GM23248 (cell line): ENCODE results near the gene TOE1. TPM values are rescaled to one million over a fixed set of nuclear protein-coding genes. Genes with fewer than 3 reads are reported as not detected.

Source experiments
- DNase-seq: peaks from one replicate; pipeline ENCODE4 v3.0.0-alpha.2; 2015
- H2AFZ ChIP-seq: fragments of 200-600 bp; sonication (generic); 2 replicates; pipeline ENCODE4 v1.6.1; 2016; ENCODE audit warnings: antibody characterized with exemption
- H3F3A ChIP-seq: fragments of 200-600 bp; sonication (generic); 2 replicates; pipeline ENCODE4 v1.6.1; 2016; ENCODE audit warnings: mild to moderate bottlenecking, antibody characterized with exemption, mixed run types; ENCODE audit not compliant: insufficient read depth
- H3K27ac ChIP-seq: fragments of 200-600 bp; sonication (generic); 2 replicates; pipeline ENCODE4 v1.5.1; 2016; ENCODE audit warnings: mild to moderate bottlenecking
- H3K27me3 ChIP-seq: fragments of 200-600 bp; sonication (generic); replicated peaks from 2 replicates; pipeline ENCODE4 v1.6.1; 2016; ENCODE audit warnings: mild to moderate bottlenecking; ENCODE audit not compliant: insufficient read depth
- H3K36me3 ChIP-seq: fragments of 200-600 bp; sonication (generic); 2 replicates; pipeline ENCODE4 v1.6.1; 2016; ENCODE audit warnings: low read depth, mild to moderate bottlenecking
- H3K4me1 ChIP-seq: fragments of 200-600 bp; sonication (generic); 2 replicates; pipeline ENCODE4 v1.6.1; 2016; ENCODE audit warnings: mild to moderate bottlenecking; ENCODE audit not compliant: insufficient read depth
- H3K4me2 ChIP-seq: fragments of 200-600 bp; sonication (generic); one replicate; pipeline ENCODE4 v1.6.1; 2016; ENCODE audit warnings: mild to moderate bottlenecking; ENCODE audit not compliant: unreplicated experiment
- H3K4me3 ChIP-seq: fragments of 200-600 bp; sonication (generic); 2 replicates; pipeline ENCODE4 v1.5.1; 2016; ENCODE audit warnings: mild to moderate bottlenecking
- H3K79me2 ChIP-seq: fragments of 200-600 bp; sonication (generic); 2 replicates; pipeline ENCODE4 v1.6.1; 2016; ENCODE audit warnings: mild to moderate bottlenecking; ENCODE audit not compliant: insufficient read depth
- H3K9ac ChIP-seq: fragments of 200-600 bp; sonication (generic); 2 replicates; pipeline ENCODE4 v1.6.1; 2016; ENCODE audit warnings: mild to moderate bottlenecking
- H3K9me2 ChIP-seq: fragments of 200-600 bp; sonication (generic); 2 replicates; pipeline ENCODE4 v1.6.1; 2016; ENCODE audit warnings: mixed run types, mild to moderate bottlenecking, moderate library complexity; ENCODE audit not compliant: insufficient read depth
- H3K9me3 ChIP-seq: fragments of 200-600 bp; sonication (generic); one replicate; pipeline ENCODE4 v1.6.1; 2017; ENCODE audit warnings: low read depth
- H4K20me1 ChIP-seq: fragments of 200-600 bp; sonication (generic); 2 replicates; pipeline ENCODE4 v1.6.0; 2016; ENCODE audit not compliant: insufficient read depth
- EZH2 ChIP-seq: fragments of 200-600 bp; sonication (generic); IDR thresholded peaks from 2 replicates; pipeline ENCODE4 v1.6.1; 2018; ENCODE audit warnings: antibody characterized with exemption, mild to moderate bottlenecking; ENCODE audit not compliant: insufficient read depth, poor library complexity, severe bottlenecking
- EZH2phosphoT487 ChIP-seq: fragments of 200-600 bp; sonication (generic); IDR thresholded peaks from 2 replicates; pipeline ENCODE4 v1.6.1; 2018; ENCODE audit warnings: antibody characterized with exemption, moderate library complexity, mild to moderate bottlenecking, low read depth; ENCODE audit not compliant: insufficient read depth
- WGBS, 2 experiments: methylation state at CpG; one replicate each; pipeline ENCODE4 v1.1.6; 2015 to 2017; ENCODE audit warnings: low lambda C conversion rate in 2 of 2, low coverage in 1 of 2; ENCODE audit errors: missing lambda C conversion rate in 2 of 2; 5-methylcytosine and 5-hydroxymethylcytosine counted together
- in situ Hi-C: fragments of 300-500 bp; cut with MboI; formaldehyde crosslinking; loops from 2 replicates; pipeline ENCODE4 v1.15.0; 2020
- polyA plus RNA-seq: library from polyadenylated mRNA; unstranded; fragments of >200 nt; fragmentation: Nextera tagmentation; extraction: Ambion mirVana; gene quantifications from 2 replicates; pipeline ENCODE4 v1.2.1, GENCODE V29; 2016
- total RNA-seq: library from RNA; depleted of rRNA; stranded (reverse); fragments of >200 nt; shearing (Covaris generic); gene quantifications from 2 replicates; pipeline ENCODE4 v1.2.3, GENCODE V29; 2014

TOE1 gene
- total and polyA plus RNA-seq, 2 experiments from 2014 or later: 8.4 to 15.3 TPM

- Histone ChIP-seq H3K27ac (no peak overlapping the region), H3K4me2 (no peak overlapping the region), H3K9me3 (no peaks in the 10 kb centered on the region), H3K27me3 (no peaks in the 10 kb centered on the region), H3K9me2 (no peaks in the 10 kb centered on the region), H3K9ac (no peak overlapping the region), H3K4me3 (no peak overlapping the region), H4K20me1 (no peaks in the 10 kb centered on the region), H2AFZ (no peak overlapping the region), H3K36me3 (no peaks in the 10 kb centered on the region), H3F3A (no peaks in the 10 kb centered on the region), H3K79me2 (no peaks in the 10 kb centered on the region), H3K4me1 (no peaks in the 10 kb centered on the region)
- in situ Hi-C loops: no loop called here
- no peak for DNase-seq
- TF ChIP-seq EZH2phosphoT487: no peak
These were observed 30.6 kb downstream of the TOE1 start for GRCh38 chr1:45370575-45370974.

GRCh38 chr1:45373573-45373972 is 33.6 kb downstream of the TOE1 start:
- Histone ChIP-seq H3F3A (no peaks in the 10 kb centered on the region), H4K20me1 (no peaks in the 10 kb centered on the region), H3K9me2 (no peaks in the 10 kb centered on the region), H3K9ac (no peak overlapping the region), H3K27me3 (no peaks in the 10 kb centered on the region), H3K4me3 (no peak overlapping the region), H3K4me1 (no peaks in the 10 kb centered on the region), H3K79me2 (no peaks in the 10 kb centered on the region), H3K36me3 (no peaks in the 10 kb centered on the region), H2AFZ (no peak overlapping the region), H3K27ac (no peak overlapping the region), H3K4me2 (no peak overlapping the region), H3K9me3 (no peaks in the 10 kb centered on the region)
- in situ Hi-C loops: no loop called here
- TF ChIP-seq EZH2phosphoT487 (no peak), EZH2 (no peak)
- DNase-seq: no peak

- no peaks in the 10 kb centered on the region for H3K36me3 ChIP-seq
- H3K4me3 ChIP-seq: no peak overlapping the region
- H3K27me3 ChIP-seq: no peaks in the 10 kb centered on the region
- 27 to 29% methylated on average over 3 of the region's 3 CpGs for WGBS, 2 experiments
- no peaks in the 10 kb centered on the region for H4K20me1 ChIP-seq
- H3K9ac ChIP-seq: no peak overlapping the region
- H2AFZ ChIP-seq: no peak overlapping the region
- no peaks in the 10 kb centered on the region for H3K9me3 ChIP-seq
- H3K4me1 ChIP-seq: no peaks in the 10 kb centered on the region
- no peak overlapping the region for H3K4me2 ChIP-seq
- H3K27ac ChIP-seq: no peak overlapping the region
- DNase-seq: peak; percentile 27
- H3K79me2 ChIP-seq: no peaks in the 10 kb centered on the region
- in situ Hi-C loops: no loop called here
- TF ChIP-seq EZH2: no peak
- no peak for TF ChIP-seq EZH2phosphoT487
- H3K9me2 ChIP-seq: no peaks in the 10 kb centered on the region
- no peaks in the 10 kb centered on the region for H3F3A ChIP-seq
These were observed 35.4 kb downstream of the TOE1 start for GRCh38 chr1:45375104-45376090.

GRCh38 chr1:45378184-45378583 is 38.2 kb downstream of the TOE1 start:
- H3K79me2 ChIP-seq: no peaks in the 10 kb centered on the region
- TF ChIP-seq EZH2phosphoT487 (no peak), EZH2 (no peak)
- no peaks in the 10 kb centered on the region for H3K36me3 ChIP-seq
- no peaks in the 10 kb centered on the region for H4K20me1 ChIP-seq
- H2AFZ ChIP-seq: no peak overlapping the region
- DNase-seq: no peak
- in situ Hi-C loops: no loop called here
- H3K4me3 ChIP-seq: no peak overlapping the region
- no peaks in the 10 kb centered on the region for H3K27me3 ChIP-seq
- no peak overlapping the region for H3K4me2 ChIP-seq
- no peaks in the 10 kb centered on the region for H3K4me1 ChIP-seq
- no peaks in the 10 kb centered on the region for H3K9me2 ChIP-seq
- H3K9ac ChIP-seq: no peak overlapping the region
- no peak overlapping the region for H3K27ac ChIP-seq
- H3K9me3 ChIP-seq: no peaks in the 10 kb centered on the region
- H3F3A ChIP-seq: no peaks in the 10 kb centered on the region

- in situ Hi-C loops: no loop called here
- DNase-seq: no peak
- H4K20me1 ChIP-seq: no peaks in the 10 kb centered on the region
- no peak overlapping the region for H3K4me3 ChIP-seq
- no peaks in the 10 kb centered on the region for H3K27me3 ChIP-seq
- H3K4me1 ChIP-seq: no peaks in the 10 kb centered on the region
- no peak overlapping the region for H2AFZ ChIP-seq
- H3K9ac ChIP-seq: no peak overlapping the region
- H3K9me3 ChIP-seq: no peaks in the 10 kb centered on the region
- no peaks in the 10 kb centered on the region for H3K36me3 ChIP-seq
- H3F3A ChIP-seq: no peaks in the 10 kb centered on the region
- H3K79me2 ChIP-seq: no peaks in the 10 kb centered on the region
- H3K4me2 ChIP-seq: no peak overlapping the region
- WGBS, 2 experiments: 92 to 95% methylated on average over 6 of the region's 6 CpGs
- H3K27ac ChIP-seq: no peak overlapping the region
- H3K9me2 ChIP-seq: no peaks in the 10 kb centered on the region
- no peak for TF ChIP-seq EZH2phosphoT487
- TF ChIP-seq EZH2: no peak
These were observed 39.6 kb downstream of the TOE1 start for GRCh38 chr1:45379524-45379923.
